ENCODE data around the gene CNGA1.

- TF ChIP-seq POLR2AphosphoS5 (IDR thresholded peaks at IDR 0.05; ENCODE audit: borderline replicate concordance, low read depth, low read length): no peak
- no peak for TF ChIP-seq EZH2 (IDR thresholded peaks at IDR 0.05)
Measured at GRCh38 chr4:48005781-48006180, 10.7 kb downstream of the CNGA1 start.
